GM10248 (cell line): ENCODE results near the gene SPIRE1.

Experiments
- CTCF ChIA-PET: fragments of 300-600 bp; sonication (Branson Sonifier 250); formaldehyde crosslinking; extraction: SDS; loops from one replicate; lab custom pipeline; 2021; ENCODE audit warnings: antibody characterized with exemption; lab: Yijun Ruan, JAX
- POLR2A ChIA-PET: fragments of 350-650 bp; sonication (Branson Sonifier 250); formaldehyde crosslinking; extraction: SDS; loops from one replicate; lab custom pipeline; 2020; ENCODE audit warnings: antibody characterized with exemption; lab: Yijun Ruan, JAX
- DNase-seq: peaks from one replicate; pipeline ENCODE4 v3.0.0; 2012; ENCODE audit errors: extremely low spot score
- TF ChIP-seq, protein P1 (sequence below): IDR thresholded peaks from 2 replicates; pipeline ENCODE4 v1.5.1; 2012; ENCODE audit warnings: mild to moderate bottlenecking, low read depth; ENCODE audit errors: extremely low read depth, missing control alignments, control extremely low read depth

SPIRE1 gene

DNA sequence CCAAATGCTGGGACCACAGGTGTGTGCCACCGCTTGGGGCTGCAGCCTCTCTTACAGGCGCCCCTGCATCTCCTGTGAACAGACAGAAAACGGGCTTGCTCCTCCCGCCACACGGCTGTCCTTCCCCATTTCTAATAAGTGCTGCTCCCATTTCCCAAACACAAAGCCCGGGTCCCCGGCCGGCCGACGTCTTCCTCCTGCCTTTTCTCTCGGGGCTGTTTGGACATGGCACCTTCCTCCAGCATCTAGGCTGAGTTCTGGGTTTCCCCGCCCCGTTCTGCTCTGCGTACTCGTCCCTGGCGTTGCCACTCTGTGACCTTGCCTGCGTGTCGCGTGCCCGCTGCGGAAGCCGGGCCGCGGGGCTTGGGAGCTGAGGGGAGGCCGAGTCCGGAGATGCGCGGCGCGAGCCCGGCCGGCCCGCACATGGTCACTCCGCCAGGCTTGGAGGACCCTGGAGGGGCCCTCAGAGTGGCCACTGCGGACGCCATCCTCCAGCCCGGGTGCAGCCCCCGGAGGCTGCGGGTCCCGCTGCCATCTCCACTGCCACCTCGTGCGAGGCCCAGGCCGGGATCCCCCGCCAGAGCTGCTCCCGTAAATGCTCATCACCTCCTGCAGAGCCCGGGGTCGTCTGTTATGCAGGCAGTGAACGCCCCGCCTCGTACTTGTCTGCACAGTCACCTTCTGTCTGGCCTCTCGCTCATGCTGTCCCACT lies 223.9 kb downstream of the SPIRE1 start:
- POLR2A ChIA-PET: no interaction called here
- TF ChIP-seq, protein P1, sequence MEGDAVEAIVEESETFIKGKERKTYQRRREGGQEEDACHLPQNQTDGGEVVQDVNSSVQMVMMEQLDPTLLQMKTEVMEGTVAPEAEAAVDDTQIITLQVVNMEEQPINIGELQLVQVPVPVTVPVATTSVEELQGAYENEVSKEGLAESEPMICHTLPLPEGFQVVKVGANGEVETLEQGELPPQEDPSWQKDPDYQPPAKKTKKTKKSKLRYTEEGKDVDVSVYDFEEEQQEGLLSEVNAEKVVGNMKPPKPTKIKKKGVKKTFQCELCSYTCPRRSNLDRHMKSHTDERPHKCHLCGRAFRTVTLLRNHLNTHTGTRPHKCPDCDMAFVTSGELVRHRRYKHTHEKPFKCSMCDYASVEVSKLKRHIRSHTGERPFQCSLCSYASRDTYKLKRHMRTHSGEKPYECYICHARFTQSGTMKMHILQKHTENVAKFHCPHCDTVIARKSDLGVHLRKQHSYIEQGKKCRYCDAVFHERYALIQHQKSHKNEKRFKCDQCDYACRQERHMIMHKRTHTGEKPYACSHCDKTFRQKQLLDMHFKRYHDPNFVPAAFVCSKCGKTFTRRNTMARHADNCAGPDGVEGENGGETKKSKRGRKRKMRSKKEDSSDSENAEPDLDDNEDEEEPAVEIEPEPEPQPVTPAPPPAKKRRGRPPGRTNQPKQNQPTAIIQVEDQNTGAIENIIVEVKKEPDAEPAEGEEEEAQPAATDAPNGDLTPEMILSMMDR: no peak
- CTCF ChIA-PET: interaction anchor here (0.8 kb wide), 1 partner anchor 106 kb away, joined by 3 read pairs; no protein-coding TSS in a partner anchor
- DNase-seq: no peak

DNA sequence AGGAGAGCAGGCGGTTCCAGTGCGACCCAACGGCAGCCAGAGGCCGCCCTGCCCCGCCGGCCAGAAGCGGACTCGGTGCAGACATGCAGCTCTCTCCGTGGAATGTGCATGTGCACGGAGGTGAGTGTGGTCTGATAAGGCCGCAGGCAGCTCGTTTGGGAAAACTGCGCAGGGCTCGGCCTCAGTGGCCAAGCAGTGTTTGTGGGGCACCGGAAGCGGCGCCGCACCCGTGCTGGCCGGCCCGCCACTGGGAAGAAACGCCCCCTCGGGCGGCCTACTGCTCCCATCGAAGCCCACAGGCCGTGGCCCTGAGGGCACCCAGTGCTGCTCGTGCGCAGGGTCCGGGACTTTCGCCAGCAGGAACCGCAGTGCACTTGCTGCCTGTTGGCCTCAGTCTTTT lies 225.0 kb downstream of the SPIRE1 start:
- no peak for DNase-seq
- POLR2A ChIA-PET: no interaction called here
- CTCF ChIA-PET: no interaction called here
- TF ChIP-seq, protein P1: no peak

DNA sequence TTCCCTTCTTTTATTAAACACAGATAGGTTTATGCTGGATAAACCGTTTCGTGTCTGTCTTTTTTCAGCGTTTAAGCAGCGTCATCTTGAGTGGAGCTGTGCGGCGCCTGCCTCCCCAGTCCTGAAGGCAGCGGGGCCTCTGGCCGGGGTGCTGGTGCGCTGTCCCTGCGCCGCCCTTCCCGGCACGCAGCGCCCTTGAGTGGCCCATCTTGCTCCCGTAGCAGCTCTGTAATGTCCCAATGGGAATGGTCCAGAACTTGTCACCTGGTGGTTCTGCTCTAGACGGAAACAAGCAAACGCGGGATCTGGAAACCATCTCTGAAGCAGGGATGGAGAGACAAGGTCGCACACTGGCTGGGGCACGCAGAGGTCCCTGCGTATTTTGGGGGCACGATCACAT lies 225.7 kb downstream of the SPIRE1 start:
- POLR2A ChIA-PET: no interaction called here
- DNase-seq: no peak
- CTCF ChIA-PET: no interaction called here
- TF ChIP-seq, protein P1: no peak

DNA sequence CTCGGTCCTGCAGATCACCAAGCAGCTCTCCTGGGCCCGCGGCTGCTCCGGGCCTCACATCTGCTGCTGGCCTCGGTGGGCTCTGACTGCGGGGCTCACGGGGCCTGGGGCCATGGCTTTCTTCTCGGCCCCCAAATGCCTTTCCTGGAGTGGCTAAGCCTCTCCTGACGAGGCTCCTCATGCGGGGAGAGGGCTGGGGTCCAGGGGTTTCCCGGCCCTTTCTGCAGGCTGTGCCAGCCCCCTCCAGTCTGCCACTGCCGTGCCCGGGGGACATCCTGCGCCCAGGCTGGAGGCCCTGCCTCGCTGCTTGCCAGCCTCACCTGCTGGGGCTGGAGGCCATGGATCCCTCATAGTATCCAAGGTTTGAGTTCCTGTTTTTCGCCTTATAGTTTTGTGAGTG lies 226.3 kb downstream of the SPIRE1 start:
- TF ChIP-seq, protein P1: no peak
- ChIA-PET POLR2A (no interaction called here), CTCF (no interaction called here)
- no peak for DNase-seq

DNA sequence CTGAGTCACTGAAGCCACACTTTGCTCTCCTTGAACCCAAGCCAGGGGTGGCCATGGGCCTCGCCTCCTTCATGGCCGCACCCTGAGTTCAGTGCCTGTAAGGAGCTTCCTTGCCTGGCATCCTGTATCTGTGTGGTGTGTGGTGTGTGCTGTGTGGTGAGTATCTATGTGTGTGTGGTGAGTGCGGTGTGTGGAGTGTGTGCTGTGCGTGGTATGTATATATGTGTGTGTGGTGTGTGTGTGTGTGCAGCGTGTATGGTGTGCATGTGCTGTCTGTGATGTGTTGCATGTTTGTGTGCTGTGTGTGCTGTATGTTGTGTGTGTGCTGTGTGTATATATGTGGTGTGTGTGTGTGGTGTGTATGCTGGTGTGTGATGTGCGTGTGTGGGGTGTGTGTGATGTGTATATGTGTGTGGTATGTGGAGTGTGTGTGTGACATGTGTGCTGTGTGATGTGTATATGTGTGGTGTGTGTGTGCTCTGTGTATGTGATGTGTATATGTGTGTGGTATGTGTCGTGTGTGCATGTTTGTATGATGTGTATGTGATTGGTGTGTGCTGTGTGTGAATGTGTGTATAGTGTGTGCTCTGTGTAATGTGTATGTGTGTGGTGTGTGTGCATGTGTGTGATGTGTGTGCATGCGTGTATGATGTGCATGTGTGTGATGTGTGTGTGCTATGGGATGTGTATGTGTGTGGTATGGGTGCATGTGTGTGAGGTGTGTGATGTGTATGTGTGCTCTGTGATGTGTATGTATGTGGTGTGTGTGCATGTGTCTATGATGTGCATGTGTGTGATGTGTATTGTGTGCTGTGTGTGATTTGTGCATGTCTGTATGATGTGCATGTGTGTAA lies 227.5 kb downstream of the SPIRE1 start:
- ChIA-PET CTCF (no interaction called here), POLR2A (no interaction called here)
- TF ChIP-seq, protein P1: no peak
- no peak for DNase-seq

DNA sequence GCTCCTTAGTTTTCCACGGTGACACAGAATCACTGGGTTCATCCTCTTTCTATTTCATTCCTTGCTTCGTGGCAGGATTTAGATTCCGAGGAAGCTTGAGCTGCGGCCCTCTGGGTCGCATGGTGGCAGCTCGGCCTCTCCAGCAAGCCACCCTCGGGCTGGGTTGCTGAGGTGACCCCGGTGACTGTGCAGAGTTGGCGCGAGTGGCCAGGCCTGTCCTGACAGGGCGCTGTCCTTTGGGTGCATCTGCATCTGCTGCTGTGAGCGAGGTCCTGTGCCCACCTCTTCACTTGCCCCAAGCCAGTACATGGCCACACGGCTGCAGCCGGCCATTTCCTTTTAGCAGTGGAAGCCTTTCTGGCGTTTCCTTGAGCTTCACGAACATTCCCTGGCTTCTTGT lies 228.4 kb downstream of the SPIRE1 start:
- no peak for DNase-seq
- ChIA-PET POLR2A (interaction anchor here (0.6 kb wide), 1 partner anchor 638 kb away, joined by 3 read pairs; no protein-coding TSS in a partner anchor), CTCF (interaction anchor here (1.5 kb wide), 1 partner anchor 101 kb away, joined by 3 read pairs; no protein-coding TSS in a partner anchor)
- TF ChIP-seq, protein P1: no peak
